Cardiac atrium fibroblast (primary cell): Measurements from ENCODE around the gene HKDC1. TPM values are rescaled to one million over a fixed set of nuclear protein-coding genes. Genes with fewer than 3 reads are reported as not detected.

Experiments
- total RNA-seq: library from RNA; depleted of rRNA; stranded (reverse); fragments of >200 nt; gene quantifications from 2 replicates; pipeline ENCODE4 v1.2.3, GENCODE V29; 2015

Gene HKDC1, protein sequence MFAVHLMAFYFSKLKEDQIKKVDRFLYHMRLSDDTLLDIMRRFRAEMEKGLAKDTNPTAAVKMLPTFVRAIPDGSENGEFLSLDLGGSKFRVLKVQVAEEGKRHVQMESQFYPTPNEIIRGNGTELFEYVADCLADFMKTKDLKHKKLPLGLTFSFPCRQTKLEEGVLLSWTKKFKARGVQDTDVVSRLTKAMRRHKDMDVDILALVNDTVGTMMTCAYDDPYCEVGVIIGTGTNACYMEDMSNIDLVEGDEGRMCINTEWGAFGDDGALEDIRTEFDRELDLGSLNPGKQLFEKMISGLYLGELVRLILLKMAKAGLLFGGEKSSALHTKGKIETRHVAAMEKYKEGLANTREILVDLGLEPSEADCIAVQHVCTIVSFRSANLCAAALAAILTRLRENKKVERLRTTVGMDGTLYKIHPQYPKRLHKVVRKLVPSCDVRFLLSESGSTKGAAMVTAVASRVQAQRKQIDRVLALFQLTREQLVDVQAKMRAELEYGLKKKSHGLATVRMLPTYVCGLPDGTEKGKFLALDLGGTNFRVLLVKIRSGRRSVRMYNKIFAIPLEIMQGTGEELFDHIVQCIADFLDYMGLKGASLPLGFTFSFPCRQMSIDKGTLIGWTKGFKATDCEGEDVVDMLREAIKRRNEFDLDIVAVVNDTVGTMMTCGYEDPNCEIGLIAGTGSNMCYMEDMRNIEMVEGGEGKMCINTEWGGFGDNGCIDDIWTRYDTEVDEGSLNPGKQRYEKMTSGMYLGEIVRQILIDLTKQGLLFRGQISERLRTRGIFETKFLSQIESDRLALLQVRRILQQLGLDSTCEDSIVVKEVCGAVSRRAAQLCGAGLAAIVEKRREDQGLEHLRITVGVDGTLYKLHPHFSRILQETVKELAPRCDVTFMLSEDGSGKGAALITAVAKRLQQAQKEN
- 0.18 and 0.49 TPM in 2 replicates for total RNA-seq

DNA sequence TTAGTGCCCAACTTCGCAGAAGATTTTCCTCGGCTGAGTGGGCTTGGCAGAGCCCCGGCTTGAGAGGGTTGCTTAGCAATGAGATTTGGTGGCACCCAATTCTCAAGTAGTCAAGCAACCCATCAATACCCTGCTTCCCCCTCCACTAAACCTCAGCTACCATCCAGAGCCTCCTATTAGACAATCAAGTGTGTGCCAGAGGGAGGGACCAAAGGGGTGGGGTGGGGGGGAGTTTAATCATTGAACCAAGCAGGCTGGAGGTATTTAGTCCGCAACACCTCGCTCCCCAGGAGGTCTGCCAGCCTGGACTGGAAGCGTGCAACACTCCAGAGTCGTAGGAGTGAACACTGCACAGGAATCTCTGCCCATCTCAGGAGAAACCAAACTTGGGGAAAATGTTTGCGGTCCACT lies at the start of gene HKDC1:
Gene HKDC1 (plus strand): TSS at position 292 of the 411 bp plus-strand sequence. CDS start 104 bp downstream, at position 396.

DNA sequence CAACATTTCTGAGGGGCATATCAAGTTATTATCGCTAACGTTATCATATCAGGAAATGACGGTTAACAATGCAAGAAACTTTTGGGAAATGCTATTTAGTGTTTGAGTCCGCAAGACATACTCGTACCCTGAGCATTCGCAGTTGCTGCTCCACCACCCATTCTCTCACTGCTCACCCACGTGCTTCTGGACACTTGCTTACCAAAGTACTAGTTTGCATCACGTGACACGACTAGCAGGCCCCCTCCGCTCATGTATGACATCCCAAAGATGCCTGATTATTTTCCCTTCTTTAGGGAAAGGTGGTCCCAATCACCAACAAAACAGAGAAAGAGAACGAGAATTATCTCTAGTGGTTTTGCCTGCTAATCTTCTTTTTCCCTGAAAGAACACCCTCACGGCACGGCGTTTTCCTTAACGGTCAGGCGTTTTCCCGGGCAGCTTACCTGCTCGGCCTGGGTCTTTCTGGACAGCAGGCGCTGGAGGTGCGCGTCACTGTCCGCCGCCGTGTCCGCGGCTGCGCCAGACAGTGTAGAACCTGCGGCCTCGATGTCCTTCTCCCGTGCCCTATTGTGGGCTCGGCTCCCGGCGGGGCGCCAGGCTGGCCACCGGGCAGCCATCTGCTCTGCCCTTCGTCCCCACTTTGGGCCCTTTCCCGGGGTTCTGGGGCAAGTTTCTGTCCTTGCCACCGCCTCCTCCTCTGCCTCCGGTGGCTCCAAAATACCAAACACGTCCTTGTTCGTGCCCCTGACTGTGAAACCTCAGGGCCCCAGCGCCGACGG lies 40.2 kb upstream of the HKDC1 start, which contains the start of gene SUPV3L1:
Gene SUPV3L1 (plus strand): TSS at position 492 of the 782 bp plus-strand sequence. CDS start 58 bp downstream, at position 550.

DNA sequence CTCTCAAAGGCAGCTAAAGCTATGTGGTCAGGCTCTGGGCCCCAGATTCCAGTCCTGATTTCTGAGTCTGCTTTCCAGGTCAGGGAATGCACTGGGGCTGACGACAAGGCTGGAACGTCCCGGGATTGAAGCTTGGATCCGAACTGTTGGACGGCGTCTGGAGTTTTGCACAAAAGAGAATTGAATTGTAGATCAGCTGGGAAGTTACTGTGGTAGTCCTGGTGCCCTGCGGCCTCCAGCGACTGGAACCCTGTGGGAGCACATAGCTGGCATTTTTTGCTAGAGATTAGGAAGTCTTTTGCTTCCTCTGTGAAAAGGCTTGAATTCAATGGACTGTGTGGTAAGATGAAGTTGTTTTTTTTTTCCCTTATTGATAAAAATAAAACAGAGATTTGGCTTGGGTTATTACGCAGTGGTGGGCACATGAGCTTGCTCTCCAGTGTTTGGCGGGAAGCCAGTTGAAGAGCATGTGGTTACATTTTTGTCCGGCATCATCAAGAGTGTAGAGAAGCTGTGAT lies 58.4 kb downstream of the HKDC1 start, which contains the start of gene HK1:
Gene HK1 (plus strand): TSS at position 51 of the 518 bp plus-strand sequence.

Other genes starting within 250 kb of the HKDC1 start
- gene KIFBP, start 231.5 kb upstream of the HKDC1 start, total RNA-seq: 36.6 and 41.1 TPM in 2 replicates
- 574 and 715 TPM in 2 replicates for gene SRGN, start 132.2 kb upstream of the HKDC1 start, total RNA-seq
- 28.2 and 33.2 TPM in 2 replicates for gene VPS26A, start 96.2 kb upstream of the HKDC1 start, total RNA-seq
- 13.2 and 13.3 TPM in 2 replicates for gene SUPV3L1, start 40.1 kb upstream of the HKDC1 start, total RNA-seq
- 168 and 214 TPM in 2 replicates for gene HK1, start 58.2 kb downstream of the HKDC1 start, total RNA-seq
- gene TACR2, start 196.6 kb downstream of the HKDC1 start, total RNA-seq: 0.18 TPM in 1 of 2 replicates, not detected in the other
- gene TSPAN15, start 231.1 kb downstream of the HKDC1 start, total RNA-seq: 6.0 and 7.4 TPM in 2 replicates